Smooth muscle cell (in vitro differentiated cells): ENCODE measurements around the gene PNPLA6. TPM values are rescaled to one million over a fixed set of nuclear protein-coding genes. Genes with fewer than 3 reads are reported as not detected.

Experiments
- DNase-seq: peaks from one replicate; lab custom pipeline; 2025; ENCODE audit not compliant: unreplicated experiment; lab: John Stamatoyannopoulos, UW
- H2AFZ ChIP-seq: fragments of 200-600 bp; sonication (generic); 2 replicates; pipeline ENCODE4 v1.6.0; 2016; ENCODE audit warnings: antibody characterized with exemption, low read depth, mild to moderate bottlenecking
- H3F3A ChIP-seq: fragments of 200-600 bp; sonication (generic); 2 replicates; pipeline ENCODE4 v1.6.0; 2017; ENCODE audit warnings: antibody characterized with exemption, low read depth
- H3K27ac ChIP-seq: fragments of 200-600 bp; sonication (generic); 2 replicates; pipeline ENCODE4 v1.5.1; 2016; ENCODE audit warnings: low read depth, mild to moderate bottlenecking
- H3K27me3 ChIP-seq: fragments of 200-600 bp; sonication (generic); 2 replicates; pipeline ENCODE4 v1.6.1; 2016; ENCODE audit warnings: low read depth, mild to moderate bottlenecking
- H3K36me3 ChIP-seq: fragments of 200-600 bp; sonication (generic); 2 replicates; pipeline ENCODE4 v1.5.1; 2016; ENCODE audit warnings: low read depth
- H3K4me1 ChIP-seq: fragments of 200-600 bp; sonication (generic); 2 replicates; pipeline ENCODE4 v1.5.1; 2016; ENCODE audit warnings: low read depth
- H3K4me2 ChIP-seq: fragments of 200-600 bp; sonication (generic); 2 replicates; pipeline ENCODE4 v1.6.0; 2016; ENCODE audit warnings: mild to moderate bottlenecking
- H3K4me3 ChIP-seq: fragments of 200-600 bp; sonication (generic); 2 replicates; pipeline ENCODE4 v1.5.1; 2016; ENCODE audit warnings: mild to moderate bottlenecking
- H3K79me2 ChIP-seq: fragments of 200-600 bp; sonication (generic); 2 replicates; pipeline ENCODE4 v1.6.0; 2016; ENCODE audit warnings: low read depth, mild to moderate bottlenecking
- H3K9ac ChIP-seq: fragments of 200-600 bp; sonication (generic); 2 replicates; pipeline ENCODE4 v1.6.0; 2016; ENCODE audit warnings: low read depth
- H3K9me3 ChIP-seq: fragments of 200-600 bp; sonication (generic); replicated peaks from 2 replicates; pipeline ENCODE4 v1.5.1; 2016; ENCODE audit warnings: low read depth
- H4K20me1 ChIP-seq: fragments of 200-600 bp; sonication (generic); 2 replicates; pipeline ENCODE4 v1.6.0; 2016; ENCODE audit warnings: low read depth
- WGBS: methylation state at CpG from one replicate; pipeline ENCODE4 v1.1.7; 2016; ENCODE audit warnings: low lambda C conversion rate; 5-methylcytosine and 5-hydroxymethylcytosine counted together
- polyA plus RNA-seq: library from polyadenylated mRNA; unstranded; fragments of >200 nt; fragmentation: Nextera tagmentation; extraction: Ambion mirVana; gene quantifications from 2 replicates; pipeline ENCODE4 v1.2.1, GENCODE V29; 2016
- total RNA-seq: library from RNA; depleted of rRNA; stranded (reverse); fragments of >200 nt; gene quantifications from 2 replicates; pipeline ENCODE4 v1.2.3, GENCODE V29; 2014
- TF ChIP-seq, protein P1 (sequence below): fragments of 200-600 bp; sonication (generic); IDR thresholded peaks from 2 replicates; pipeline ENCODE4 v1.5.1; 2017; ENCODE audit warnings: borderline replicate concordance, mild to moderate bottlenecking, antibody characterized with exemption; ENCODE audit not compliant: insufficient read depth, poor library complexity, severe bottlenecking

The PNPLA6 gene
- total and polyA plus RNA-seq, 2 experiments from 2014 or later: 22.3 to 55.6 TPM

DNA sequence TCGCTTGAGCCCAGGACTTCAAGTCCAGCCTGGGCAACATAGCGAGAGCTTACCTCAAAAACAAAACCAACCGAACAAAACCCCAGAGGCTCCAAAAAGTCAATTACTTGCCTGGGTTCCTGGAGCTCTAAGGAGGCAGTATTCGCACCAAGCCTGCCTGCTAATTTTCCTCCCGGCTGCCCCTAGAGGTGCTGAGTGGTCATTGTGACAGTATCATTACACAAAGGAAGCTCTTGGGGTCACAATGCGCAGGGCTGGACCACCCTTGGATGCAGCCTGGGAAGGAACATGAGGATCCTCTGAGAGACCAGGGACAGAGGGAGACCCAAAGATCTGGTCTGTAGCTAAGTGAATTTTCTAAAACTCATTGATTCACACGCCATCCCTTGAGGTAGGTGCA, 38.2 kb upstream of the PNPLA6 start:
- no peak for DNase-seq
- no peaks in the 10 kb centered on the region for H4K20me1 ChIP-seq
- H3K9me3 ChIP-seq: no peaks in the 10 kb centered on the region
- no peaks in the 10 kb centered on the region for H3K79me2 ChIP-seq
- 63% methylated on average over 7 of the region's 7 CpGs for WGBS
- H3K4me3 ChIP-seq: no peak overlapping the region
- H3K36me3 ChIP-seq: no peaks in the 10 kb centered on the region
- no peak overlapping the region for H3K27ac ChIP-seq
- TF ChIP-seq, protein P1, sequence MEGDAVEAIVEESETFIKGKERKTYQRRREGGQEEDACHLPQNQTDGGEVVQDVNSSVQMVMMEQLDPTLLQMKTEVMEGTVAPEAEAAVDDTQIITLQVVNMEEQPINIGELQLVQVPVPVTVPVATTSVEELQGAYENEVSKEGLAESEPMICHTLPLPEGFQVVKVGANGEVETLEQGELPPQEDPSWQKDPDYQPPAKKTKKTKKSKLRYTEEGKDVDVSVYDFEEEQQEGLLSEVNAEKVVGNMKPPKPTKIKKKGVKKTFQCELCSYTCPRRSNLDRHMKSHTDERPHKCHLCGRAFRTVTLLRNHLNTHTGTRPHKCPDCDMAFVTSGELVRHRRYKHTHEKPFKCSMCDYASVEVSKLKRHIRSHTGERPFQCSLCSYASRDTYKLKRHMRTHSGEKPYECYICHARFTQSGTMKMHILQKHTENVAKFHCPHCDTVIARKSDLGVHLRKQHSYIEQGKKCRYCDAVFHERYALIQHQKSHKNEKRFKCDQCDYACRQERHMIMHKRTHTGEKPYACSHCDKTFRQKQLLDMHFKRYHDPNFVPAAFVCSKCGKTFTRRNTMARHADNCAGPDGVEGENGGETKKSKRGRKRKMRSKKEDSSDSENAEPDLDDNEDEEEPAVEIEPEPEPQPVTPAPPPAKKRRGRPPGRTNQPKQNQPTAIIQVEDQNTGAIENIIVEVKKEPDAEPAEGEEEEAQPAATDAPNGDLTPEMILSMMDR: peak; percentile 29
- no peak overlapping the region for H2AFZ ChIP-seq
- peaks cover 10% of the 10 kb centered on the region for H3F3A ChIP-seq
- H3K9ac ChIP-seq: no peak overlapping the region
- H3K4me1 ChIP-seq: no peaks in the 10 kb centered on the region
- peaks cover 33% of the 10 kb centered on the region for H3K27me3 ChIP-seq
- no peak overlapping the region for H3K4me2 ChIP-seq

DNA sequence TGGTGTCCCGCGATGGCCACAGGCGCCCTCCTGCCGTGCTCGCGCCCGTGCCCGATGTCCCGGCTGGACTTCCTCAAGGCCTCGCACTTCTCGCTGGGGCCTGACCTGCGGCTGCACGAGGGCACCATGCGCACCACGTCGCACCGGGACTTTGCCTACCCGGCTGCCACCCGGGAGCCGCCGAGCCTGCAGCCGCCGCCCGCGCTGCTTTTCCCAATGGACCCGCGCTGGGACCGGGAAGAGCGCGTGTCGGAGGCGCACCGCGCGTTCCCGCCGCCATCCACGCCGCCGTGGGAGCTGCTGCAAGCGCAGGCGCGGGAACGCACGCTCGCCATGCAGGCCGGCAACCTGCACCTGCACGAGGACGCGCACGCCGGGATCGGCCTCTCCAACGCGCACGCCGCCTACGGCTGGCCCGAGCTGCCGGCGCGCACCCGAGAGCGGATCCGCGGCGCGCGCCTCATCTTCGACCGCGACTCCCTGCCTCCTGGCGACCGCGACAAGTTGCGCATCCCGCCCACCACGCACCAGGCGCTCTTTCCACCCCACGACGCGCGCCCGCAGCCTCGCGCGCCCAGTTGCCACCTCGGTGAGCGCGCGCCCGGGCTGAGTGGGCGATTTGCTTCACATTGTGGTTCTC, 34.6 kb upstream of the PNPLA6 start:
- DNase-seq: no peak

DNA sequence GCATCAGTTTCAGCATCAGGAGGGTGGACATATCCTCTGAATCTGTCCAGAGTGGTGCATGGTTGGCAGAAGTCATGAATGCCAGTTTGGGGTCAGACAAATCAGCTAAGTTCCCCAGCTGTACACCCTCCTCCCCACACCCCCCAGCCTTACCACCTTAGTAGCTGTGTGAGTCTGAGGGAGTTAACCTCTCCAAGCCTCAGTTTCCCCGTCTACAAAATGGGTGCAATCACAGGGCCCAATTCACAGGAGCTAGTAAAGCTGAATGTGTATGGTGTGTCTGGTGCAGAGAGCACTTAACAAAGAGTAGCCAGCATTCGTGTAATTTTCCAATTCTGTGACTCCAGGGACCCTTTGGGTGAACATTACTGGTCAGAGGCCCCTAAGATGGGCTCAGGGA, 33.0 kb upstream of the PNPLA6 start:
- no peak overlapping the region for H3K4me2 ChIP-seq
- no peaks in the 10 kb centered on the region for H3K4me1 ChIP-seq
- H3K9me3 ChIP-seq: no peaks in the 10 kb centered on the region
- H3K4me3 ChIP-seq: no peak overlapping the region
- WGBS: 38% methylated on average over 2 of the region's 2 CpGs
- no peak overlapping the region for H3K27ac ChIP-seq
- H3K36me3 ChIP-seq: no peaks in the 10 kb centered on the region
- DNase-seq: no peak
- no peak overlapping the region for H3K9ac ChIP-seq
- H3K79me2 ChIP-seq: no peaks in the 10 kb centered on the region
- no peak overlapping the region for H2AFZ ChIP-seq
- TF ChIP-seq, protein P1: no peak
- peaks cover 39% of the 10 kb centered on the region for H3K27me3 ChIP-seq
- H4K20me1 ChIP-seq: no peaks in the 10 kb centered on the region
- no peaks in the 10 kb centered on the region for H3F3A ChIP-seq

More for the DNA sequence above, 34.6 kb upstream of the PNPLA6 start:
- 3% methylated on average over 73 of the region's 93 CpGs for WGBS
- Histone ChIP-seq H3K4me1 (no peaks in the 10 kb centered on the region), H2AFZ (no peak overlapping the region), H3K9ac (no peak overlapping the region), H3K27ac (no peak overlapping the region), H3K79me2 (no peaks in the 10 kb centered on the region), H3K27me3 (peaks cover 39% of the 10 kb centered on the region), H4K20me1 (no peaks in the 10 kb centered on the region), H3F3A (no peaks in the 10 kb centered on the region), H3K4me3 (peak overlapping the region; percentile 50), H3K4me2 (peak overlapping the region; percentile 91), H3K9me3 (no peaks in the 10 kb centered on the region), H3K36me3 (no peaks in the 10 kb centered on the region)
- TF ChIP-seq, protein P1: no peak

DNA sequence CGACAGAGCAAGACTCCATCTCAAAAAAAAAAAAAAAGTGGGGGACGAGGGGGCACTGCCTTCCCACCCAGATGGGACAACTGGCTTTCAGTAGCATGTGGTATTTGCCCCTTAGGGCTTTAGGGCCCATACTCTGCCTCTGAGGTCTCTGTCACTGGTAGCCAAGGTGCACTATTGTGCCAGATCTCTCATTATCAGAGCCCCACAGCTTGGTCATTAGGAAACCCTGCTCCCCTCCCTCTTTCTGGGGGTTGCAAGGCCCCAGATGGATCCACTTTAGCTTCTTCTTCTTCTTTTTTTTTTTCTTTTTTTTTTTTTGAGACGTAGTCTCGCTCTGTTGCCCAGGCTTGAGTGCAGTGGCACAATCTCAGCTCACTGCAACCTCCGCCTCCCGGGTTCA, 30.8 kb upstream of the PNPLA6 start:
- H3F3A ChIP-seq: no peaks in the 10 kb centered on the region
- H3K9ac ChIP-seq: no peak overlapping the region
- H3K27me3 ChIP-seq: peaks cover 29% of the 10 kb centered on the region
- no peaks in the 10 kb centered on the region for H4K20me1 ChIP-seq
- no peak overlapping the region for H3K4me3 ChIP-seq
- no peaks in the 10 kb centered on the region for H3K9me3 ChIP-seq
- no peak overlapping the region for H2AFZ ChIP-seq
- no peak overlapping the region for H3K4me2 ChIP-seq
- H3K79me2 ChIP-seq: no peaks in the 10 kb centered on the region
- 83% methylated on average over 4 of the region's 6 CpGs for WGBS
- H3K4me1 ChIP-seq: no peaks in the 10 kb centered on the region
- no peak overlapping the region for H3K27ac ChIP-seq
- no peaks in the 10 kb centered on the region for H3K36me3 ChIP-seq
- no peak for DNase-seq
- TF ChIP-seq, protein P1: no peak
